Fibroblast of skin of abdomen (primary cell): ENCODE results near the gene SLC22A15. TPM values are rescaled to one million over a fixed set of nuclear protein-coding genes. Genes with fewer than 3 reads are reported as not detected.
A peak's percentile ranks its signal among the peaks of the same experiment; 100 is the strongest.
"Not testable (repeated sequence)": the region's sequence is repeated elsewhere in the genome, so short reads cannot be mapped to it uniquely, and the experiment has no call there.

Experiments used
- DNase-seq: peaks from one replicate; pipeline ENCODE4 v3.0.0-alpha.2; 2013
- polyA plus RNA-seq, 2 experiments: library from polyadenylated mRNA; unstranded; fragments of 120-200 nt; gene quantifications; one replicate each; pipeline ENCODE4 v1.2.1, GENCODE V29; 2013; ENCODE audit not compliant: insufficient read length in 2 of 2

Gene SLC22A15
- 3.8 TPM for polyA plus RNA-seq (2013, experiment 1 of 2; ENCODE audit: insufficient read length)
- polyA plus RNA-seq (2013, experiment 2 of 2; ENCODE audit: insufficient read length): 3.6 TPM

DNA sequence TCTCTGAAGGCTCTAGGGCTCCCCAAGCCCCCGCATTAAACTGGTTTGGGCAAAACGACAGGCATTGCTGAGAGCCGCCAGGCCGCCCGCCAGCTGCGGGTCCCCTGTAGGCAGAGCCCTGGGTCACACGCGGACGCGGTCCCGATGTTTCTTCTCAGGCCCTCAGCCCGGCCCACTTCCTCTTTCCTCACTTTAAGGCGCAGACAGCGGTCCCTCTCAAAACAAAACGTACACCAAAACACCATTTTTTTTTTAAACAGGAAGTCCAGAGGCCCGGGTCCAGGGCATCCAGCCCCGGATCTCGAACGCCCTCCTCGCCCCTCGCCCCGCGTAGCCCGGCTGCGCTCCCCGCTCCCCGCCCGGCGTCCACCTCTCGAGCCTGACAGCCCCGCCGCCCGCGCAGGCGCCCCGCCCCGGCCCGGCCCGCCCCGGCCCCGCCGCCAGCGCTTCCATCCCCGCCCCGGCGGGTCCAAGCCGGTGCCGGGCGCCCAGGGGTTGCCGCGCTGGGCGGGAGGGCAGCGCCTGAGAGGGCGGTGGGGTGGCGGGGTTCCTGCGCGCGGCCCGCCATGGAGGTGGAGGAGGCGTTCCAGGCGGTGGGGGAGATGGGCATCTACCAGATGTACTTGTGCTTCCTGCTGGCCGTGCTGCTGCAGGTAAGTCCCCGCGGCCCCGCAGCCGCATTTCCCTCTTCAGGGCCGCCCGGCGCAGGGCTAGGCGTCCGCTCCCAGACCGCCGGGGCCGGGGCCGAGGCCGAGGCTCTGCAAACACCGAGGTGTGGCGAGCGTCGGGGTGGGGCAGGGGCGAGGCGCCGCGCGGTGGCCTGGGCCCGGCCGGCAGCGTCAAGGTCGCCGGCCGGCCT lies at the start of gene SLC22A15:
Gene SLC22A15 (plus strand): TSS at position 452 of the 859 bp plus-strand sequence. CDS start 115 bp downstream, at position 567.
- peak; percentile 47 for DNase-seq

GRCh38 chr1:115927971-115928370 lies 48.3 kb upstream of the SLC22A15 start:
- DNase-seq: no peak

- DNase-seq: peak; percentile 91
Measured at GRCh38 chr1:115929881-115930280, 46.4 kb upstream of the SLC22A15 start.

GRCh38 chr1:115933625-115934024 lies 42.7 kb upstream of the SLC22A15 start:
- no peak for DNase-seq

DNA sequence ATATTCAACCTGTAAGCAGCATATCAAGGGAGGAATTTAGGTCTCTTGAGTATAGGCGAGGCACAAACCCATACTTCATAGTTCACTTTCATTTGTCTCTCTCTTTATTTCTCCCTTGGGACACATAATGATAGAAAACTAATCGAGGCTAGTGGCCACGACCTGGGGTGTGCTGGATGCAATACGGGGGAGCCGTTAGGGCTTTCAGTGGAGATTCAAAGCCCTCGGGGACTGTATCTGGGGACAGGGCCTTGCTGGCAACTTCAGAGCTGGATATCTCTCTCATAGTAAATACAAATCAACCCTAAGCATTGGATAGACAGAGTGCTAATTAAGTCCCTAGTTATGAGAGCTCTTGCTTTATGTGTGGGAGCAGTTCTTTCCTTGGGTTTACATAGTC lies 36.9 kb upstream of the SLC22A15 start:
- no peak for DNase-seq

- no peak for DNase-seq
Measured at GRCh38 chr1:115946116-115946515, 30.2 kb upstream of the SLC22A15 start.

DNA sequence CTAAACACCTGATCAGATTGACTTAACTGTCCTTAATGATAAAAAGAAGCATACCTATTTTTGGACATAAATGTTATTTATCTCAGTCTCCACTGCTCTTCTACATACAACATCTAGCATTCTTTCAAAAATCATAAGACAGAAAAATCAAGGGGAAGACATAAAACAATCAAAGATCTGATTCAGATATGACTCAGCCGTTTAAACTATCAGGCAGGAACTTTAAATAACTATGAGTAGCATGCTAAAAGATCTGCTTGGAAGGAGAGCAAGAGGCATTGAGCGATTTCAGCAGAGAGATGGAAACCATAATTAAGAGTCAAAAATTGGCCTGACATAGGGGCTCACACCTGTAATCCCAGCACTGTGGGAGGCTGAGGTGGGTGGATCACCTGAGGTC lies 27.2 kb upstream of the SLC22A15 start:
- peak; percentile 42 for DNase-seq

DNA sequence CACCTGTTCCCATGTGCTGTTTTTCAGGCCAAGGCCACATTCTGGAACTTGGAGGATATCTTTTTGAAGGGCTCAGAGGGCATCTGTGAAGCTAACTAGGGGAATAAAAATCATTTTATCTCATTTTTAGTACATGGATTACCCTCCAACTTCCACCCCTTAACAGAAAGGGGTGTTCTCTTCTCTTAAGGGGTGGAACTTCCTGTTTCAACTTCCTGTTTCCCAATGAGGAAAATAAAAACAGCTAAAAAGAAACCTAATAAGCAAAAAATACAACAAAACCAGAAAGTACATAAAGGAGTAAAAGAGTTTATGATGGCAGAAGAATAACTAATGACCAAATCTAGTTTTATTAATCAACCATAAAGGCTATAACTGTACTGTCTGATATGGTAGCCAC lies 24.8 kb upstream of the SLC22A15 start:
- DNase-seq: no peak

- no peak for DNase-seq
Measured at GRCh38 chr1:115952547-115952946, 23.8 kb upstream of the SLC22A15 start.

- DNase-seq: no peak
Measured at GRCh38 chr1:115953180-115953579, 23.1 kb upstream of the SLC22A15 start.

DNA sequence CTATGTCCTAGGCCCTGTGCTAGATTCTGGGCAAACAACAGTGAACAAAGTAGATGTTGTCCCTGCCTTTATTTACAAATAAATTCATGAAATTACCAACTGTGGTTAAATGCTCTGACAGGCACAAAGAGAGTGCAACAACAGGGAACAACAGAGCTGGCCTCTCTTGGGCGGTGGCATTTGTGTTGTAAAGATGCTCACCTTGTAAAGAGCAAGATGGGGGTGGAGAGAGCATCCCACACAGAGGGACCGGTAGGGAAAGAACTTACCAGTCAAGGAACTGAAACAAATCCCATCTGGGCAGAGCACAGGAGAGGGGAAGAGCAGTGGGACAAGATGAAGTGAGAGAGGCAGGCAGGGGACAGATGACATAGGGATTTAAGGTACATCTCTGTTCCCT lies 21.6 kb upstream of the SLC22A15 start:
- DNase-seq: no peak

DNA sequence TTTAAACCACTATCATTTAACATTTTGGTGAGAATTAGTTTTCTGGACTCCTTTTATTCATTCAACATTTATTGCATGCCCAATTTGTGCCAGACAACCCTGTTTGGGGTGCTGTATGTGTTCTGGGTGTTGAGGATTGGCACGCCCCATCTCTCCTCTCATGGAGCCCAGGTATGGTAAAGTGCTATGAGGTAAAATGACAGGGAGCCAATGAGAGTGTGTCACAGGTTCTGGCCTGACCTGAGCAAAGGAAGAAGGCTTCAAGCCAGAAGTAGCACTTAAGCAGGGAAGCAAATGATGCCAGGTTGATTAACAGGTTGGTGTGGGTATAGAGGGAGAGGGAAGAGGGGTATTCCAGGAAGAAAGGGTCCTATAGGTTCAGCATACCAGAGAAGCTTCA lies 21.1 kb upstream of the SLC22A15 start:
- no peak for DNase-seq

DNA sequence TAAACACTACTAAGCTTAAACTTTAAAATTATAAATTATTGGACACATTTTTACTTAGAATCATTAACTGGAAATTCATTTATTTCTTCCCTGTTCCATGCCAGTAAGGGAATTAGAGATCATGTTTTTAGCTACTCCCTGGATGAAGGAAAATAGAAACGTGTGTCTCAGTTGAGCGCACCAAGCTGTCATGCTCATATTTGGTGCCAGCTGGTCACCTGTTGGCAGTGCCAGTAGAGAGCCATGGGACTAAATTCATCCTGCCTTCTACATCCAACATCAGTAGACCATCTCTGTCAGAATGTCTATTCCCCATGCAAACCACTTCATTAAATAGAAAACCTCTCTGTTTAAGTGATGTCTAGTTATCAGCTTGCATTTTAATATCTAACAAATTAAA lies 17.4 kb upstream of the SLC22A15 start:
- DNase-seq: no peak

DNA sequence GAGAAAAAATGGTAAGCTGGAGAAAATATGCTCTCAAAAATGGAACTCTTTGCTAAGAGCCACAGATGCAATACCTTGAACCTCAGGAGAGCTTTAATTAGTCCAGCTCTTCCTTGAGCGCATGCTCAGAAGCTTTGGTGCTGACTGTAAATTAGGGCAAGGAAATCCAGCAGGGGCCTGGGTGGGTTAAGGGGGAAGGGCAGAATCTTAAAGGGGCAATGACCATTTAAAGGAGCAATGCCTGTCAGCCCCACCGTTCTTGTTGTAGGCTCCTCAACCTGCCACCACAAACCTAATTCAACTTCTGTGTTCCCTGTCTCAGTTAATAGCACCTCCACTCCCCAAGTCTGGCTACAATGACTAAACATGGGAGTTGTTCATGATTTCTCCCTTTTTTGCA lies 6.8 kb upstream of the SLC22A15 start:
- DNase-seq: peak; percentile 8

GRCh38 chr1:115971778-115972177 lies 4.5 kb upstream of the SLC22A15 start:
- DNase-seq: not testable (repeated sequence)

- no peak for DNase-seq
Measured at GRCh38 chr1:115973154-115973553, 3.2 kb upstream of the SLC22A15 start.

- DNase-seq: no peak
Measured at GRCh38 chr1:115975569-115976061, 698 bp upstream of the SLC22A15 start.

DNA sequence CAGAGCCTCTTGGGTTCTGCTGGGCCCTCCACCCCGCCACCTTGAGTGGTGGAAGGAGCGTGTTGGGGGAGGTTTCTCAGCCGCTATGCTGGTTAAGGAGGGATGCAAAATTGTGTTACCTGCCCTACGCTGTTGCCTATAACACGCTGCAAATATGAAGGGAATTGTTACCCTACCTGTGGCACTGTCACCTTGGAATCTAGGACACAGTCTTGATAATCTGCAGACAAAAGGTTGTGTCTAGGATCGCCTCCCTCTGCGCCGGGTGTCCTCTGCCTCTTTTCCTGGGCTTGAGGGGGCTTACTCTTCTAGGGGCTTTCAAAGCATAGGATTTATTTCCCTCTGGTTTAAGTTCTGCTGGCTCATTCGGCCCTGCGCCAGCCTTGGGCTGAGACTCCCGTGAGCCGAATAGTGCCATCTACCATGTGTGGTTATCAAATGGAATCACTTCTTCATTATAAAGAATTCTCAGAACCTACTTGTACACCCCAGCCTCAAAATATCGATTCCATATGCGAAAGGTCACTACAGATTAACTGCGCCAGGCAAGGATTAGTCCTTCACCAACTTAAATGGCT lies 697 bp downstream of the SLC22A15 start:
- DNase-seq: peak; percentile 12

DNA sequence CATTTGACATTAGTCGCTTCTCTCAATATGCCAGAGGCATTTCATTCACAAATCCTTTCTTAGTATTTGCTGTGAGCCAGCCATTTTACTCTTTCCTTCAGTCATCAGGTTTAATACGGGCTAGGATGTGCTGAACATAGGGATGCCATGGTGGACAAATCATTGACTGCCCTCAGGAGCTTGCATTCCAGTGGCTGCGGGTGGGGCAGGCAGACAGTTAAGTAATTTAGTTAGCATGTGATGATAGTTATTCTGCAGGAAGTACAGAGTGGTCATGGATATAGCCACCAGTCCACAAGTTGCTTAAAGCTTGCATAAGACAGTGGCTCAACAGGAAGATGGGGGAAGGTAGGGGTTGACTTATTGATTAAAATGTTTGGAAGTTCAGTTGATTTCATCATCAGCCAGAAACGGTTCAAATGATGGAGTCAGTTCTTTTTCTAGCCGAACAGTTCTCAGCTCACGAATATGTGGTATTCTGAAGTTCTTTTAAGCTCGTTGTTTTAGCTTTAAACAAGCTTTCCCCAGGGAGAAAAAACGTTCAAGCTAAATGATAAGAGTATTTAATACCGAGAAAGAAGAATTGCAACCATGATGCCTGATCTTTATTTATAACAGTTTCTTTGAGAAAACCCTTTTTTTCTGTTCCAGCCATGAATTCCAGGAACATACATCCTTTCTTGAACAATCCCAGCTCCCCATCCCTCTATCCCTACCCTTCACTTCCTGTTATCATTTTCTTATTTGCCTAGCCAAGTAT lies 1.4 kb downstream of the SLC22A15 start:
- peak; percentile 87 for DNase-seq

GRCh38 chr1:115978292-115978941 lies 2.1 kb downstream of the SLC22A15 start:
- DNase-seq: no peak

GRCh38 chr1:115980156-115980555 lies 3.8 kb downstream of the SLC22A15 start:
- DNase-seq: no peak
